GM19324 (cell line): ENCODE results near the gene SPATA21.
A peak's percentile ranks its signal among the peaks of the same experiment; 100 is the strongest.

Experiments used
- ATAC-seq: cut with Tn5 transposase; IDR thresholded peaks from one replicate; pipeline ENCODE4 v1.9.1; 2021; ENCODE audit warnings: mild to moderate bottlenecking, moderate library complexity; ENCODE audit not compliant: unreplicated experiment, low FRiP score

The SPATA21 gene

GRCh38 chr1:16451841-16452528 lies 14.8 kb upstream of the SPATA21 start:
- ATAC-seq = no peak

GRCh38 chr1:16450863-16451481 lies 13.7 kb upstream of the SPATA21 start:
- no peak for ATAC-seq

DNA sequence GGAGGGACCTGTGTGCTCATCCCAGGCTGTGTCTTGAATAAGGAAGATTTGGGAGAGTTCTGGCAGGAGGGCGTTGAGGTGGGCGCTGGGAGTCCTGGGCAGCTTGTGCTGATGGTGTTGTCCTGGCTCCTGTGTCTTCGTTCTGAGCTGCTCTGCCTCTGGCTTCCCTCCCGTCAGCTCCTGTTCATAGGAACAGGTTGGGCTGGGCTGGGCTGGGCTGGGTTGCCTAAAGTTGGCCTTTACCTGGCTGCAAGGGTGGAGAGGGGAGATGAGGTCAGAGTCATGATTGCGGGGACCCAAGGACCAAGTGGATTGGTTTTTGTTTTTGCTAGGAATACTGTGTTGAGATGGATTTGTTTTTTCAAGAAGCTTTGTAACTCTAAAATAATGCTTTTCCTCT lies 12.4 kb upstream of the SPATA21 start:
- no peak for ATAC-seq

DNA sequence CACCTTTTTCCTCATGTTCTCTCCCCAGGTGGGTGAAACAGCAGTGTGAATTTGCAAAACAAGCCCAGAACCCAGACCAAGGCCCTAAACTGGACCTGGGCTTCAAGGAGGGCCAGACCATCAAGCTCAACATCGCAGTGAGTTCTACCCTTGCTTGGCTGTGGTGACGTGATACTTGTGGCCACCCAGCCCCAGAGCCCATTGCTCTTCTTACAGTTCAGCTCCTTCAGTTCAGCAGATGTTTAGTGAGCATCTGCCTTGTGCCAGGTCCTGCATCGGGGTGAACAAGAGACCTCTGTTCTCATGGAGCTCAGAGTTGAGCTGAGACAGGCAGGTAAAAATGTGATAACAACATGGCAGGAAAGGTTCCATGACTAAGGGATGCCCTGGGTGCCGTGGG lies 11.8 kb upstream of the SPATA21 start:
- no peak for ATAC-seq

- no peak for ATAC-seq
Observed at GRCh38 chr1:16447641-16448040, 10.4 kb upstream of the SPATA21 start.

DNA sequence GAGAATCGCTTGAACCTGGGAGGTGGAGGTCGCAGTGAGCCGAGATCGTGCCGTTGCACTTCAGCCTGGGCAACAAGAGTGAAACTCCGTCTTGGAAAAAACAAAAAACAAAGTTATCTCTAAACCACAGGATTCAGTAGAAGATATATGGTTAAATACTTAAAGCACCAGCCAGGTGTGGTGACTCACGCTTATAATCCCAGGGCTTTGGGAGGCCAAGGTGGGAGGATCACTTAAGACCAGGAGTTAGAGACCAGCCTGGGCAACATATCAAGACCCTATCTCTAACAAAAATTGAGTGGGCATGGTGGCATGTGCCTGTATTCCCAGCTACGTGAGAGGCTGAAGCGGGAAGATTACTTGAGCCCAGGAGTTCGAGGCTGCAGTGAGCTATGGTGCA lies 8.9 kb upstream of the SPATA21 start:
- no peak for ATAC-seq

DNA sequence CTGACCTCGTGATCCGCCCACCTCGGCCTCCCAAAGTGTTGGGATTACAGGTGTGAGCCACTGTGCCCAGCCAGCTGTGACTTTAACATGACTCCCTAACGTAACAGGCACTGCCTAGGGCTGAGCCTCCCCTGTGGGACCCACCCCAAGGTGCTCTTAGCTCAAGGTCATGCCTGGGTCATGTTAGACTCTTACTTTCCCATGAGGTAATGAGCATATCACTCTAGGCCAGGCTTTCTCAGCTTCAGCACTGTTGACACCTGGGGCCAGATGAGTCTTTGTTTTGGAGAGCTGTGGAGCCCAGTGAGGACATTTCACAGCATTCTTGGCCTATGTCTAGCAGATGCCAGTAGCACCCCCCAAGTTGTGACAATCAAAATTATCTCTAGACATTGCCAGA lies 7.8 kb upstream of the SPATA21 start:
- ATAC-seq = no peak

DNA sequence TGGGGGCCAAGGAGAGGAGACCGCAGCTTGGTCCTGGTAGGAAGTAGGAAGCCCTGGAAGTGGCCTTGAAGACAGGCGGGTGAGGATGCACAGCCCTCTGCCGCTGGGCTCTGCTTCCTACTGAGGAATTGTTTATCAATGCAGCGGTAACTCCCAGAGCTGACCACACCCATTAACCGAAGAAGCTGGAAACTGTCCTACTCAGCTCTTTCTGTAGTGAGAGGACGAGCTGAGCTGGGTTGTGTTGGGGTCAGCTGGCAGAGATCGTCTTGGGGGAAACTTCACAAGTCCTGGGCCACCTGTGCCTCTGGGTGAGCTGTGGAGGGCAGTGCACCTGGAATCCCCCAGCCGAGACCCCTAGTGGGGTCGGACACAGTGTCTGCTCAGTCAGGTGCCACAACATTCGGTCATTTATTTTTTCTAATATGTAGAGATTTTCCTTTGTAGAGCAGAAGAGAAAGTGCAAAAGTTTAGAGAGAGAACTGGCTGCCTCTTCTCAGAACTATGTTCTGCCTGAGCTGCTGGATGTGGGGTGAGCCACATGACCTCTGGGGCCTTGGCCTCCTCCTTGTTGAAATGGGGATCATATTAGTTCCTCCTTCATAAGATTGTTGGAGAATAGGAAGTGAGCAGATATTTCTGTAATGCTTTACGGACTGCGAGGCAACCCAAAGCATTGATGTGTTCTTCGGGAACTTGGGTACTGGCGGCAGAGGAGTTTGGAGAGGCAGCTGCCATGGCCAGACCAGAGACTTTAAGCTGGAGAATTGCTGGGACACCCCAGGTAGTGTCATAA lies 6.9 kb upstream of the SPATA21 start:
- no peak for ATAC-seq

DNA sequence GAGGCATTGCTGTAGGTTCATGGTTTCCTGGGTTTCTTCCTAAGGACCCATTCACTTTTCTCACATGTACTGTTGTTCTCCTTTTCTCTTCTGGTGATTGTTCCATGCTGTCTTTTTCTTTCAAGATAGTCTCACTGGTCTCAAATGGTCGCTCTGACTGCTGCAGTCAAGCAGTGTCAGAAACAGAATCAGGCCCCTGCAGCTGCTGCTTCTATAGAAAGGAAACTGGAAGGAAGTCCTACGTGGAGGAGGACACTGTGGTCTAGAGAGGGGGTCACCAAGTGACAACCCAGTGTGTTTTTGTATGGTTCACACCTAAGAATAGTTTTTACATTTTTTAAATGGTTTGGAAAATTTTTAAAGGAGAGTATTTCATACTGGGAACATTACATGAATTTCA lies 5.7 kb upstream of the SPATA21 start:
- ATAC-seq = no peak

DNA sequence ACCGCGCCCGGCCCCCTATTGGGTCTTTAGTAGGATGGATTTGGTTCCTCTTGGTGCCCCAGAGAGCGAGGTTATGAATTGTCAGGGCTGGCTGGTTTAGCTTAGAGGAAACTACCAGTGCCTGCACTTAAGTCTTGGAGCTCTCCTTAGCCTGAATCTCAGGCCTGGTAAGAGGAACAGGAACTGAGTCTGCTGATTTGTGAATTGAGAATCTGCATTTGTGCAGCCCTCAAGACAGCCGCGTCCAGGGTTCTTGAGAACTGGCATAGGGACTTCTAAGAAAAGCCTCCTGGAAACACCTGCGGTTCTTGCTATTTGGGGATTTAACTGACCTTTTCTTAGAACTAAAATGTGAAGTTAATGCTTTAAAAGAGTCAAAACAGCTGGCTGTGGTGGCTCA lies 5.0 kb upstream of the SPATA21 start:
- no peak for ATAC-seq

DNA sequence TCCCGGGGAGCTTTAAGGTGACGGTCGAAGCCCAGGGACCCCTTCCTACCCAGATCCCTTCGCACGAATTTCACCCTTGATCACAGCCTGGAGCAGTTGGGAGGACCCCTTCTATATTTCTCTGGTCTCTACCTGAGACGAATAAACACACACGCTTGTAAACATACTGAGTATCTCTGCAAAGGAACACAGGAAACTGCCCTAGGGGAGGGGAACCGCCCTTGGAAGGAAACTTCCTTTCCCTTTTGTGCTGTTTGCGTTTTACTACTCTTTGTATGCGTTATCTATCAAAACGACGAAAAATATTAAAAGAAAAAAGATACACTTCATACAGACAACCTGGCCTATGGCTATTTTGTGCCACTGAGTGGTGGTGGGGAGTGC lies 4.0 kb upstream of the SPATA21 start:
- no peak for ATAC-seq

GRCh38 chr1:16440470-16441281 lies 3.5 kb upstream of the SPATA21 start, which contains the start of gene NECAP2:
Gene NECAP2, plus strand, starts transcription at chr1:16440724. Its CDS starts 38 bp downstream, at chr1:16440762.
- peak; percentile 90 for ATAC-seq

- peak; percentile 14 for ATAC-seq
Observed at GRCh38 chr1:16440131-16440469, 2.9 kb upstream of the SPATA21 start.

GRCh38 chr1:16438924-16439323 lies 1.7 kb upstream of the SPATA21 start:
- no peak for ATAC-seq

GRCh38 chr1:16438516-16438915 lies 1.3 kb upstream of the SPATA21 start:
- ATAC-seq = no peak

- ATAC-seq = no peak
Observed at GRCh38 chr1:16434501-16434900, 2.7 kb downstream of the SPATA21 start.

DNA sequence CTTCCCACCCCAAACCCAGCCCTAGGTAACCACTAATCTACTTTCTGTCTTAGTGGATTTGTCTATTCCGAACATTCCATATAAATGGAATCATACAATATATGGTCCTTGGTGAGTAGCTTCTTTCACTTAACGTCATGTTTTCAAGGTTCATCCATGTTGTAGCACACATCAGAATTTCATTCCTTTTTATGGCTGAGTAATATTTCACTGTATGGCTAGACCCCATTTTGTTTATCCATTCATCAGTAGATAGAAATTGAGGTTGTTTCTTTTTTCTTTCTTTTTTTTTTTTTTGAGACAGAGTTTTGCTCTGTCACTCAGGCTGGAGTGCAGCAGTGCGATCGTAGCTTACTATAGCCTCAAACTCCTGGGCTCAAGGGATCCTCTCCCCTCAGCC lies 3.2 kb downstream of the SPATA21 start:
- no peak for ATAC-seq

GRCh38 chr1:16433030-16433429 lies 4.2 kb downstream of the SPATA21 start:
- no peak for ATAC-seq

GRCh38 chr1:16430606-16431005 lies 6.6 kb downstream of the SPATA21 start:
- ATAC-seq = no peak

DNA sequence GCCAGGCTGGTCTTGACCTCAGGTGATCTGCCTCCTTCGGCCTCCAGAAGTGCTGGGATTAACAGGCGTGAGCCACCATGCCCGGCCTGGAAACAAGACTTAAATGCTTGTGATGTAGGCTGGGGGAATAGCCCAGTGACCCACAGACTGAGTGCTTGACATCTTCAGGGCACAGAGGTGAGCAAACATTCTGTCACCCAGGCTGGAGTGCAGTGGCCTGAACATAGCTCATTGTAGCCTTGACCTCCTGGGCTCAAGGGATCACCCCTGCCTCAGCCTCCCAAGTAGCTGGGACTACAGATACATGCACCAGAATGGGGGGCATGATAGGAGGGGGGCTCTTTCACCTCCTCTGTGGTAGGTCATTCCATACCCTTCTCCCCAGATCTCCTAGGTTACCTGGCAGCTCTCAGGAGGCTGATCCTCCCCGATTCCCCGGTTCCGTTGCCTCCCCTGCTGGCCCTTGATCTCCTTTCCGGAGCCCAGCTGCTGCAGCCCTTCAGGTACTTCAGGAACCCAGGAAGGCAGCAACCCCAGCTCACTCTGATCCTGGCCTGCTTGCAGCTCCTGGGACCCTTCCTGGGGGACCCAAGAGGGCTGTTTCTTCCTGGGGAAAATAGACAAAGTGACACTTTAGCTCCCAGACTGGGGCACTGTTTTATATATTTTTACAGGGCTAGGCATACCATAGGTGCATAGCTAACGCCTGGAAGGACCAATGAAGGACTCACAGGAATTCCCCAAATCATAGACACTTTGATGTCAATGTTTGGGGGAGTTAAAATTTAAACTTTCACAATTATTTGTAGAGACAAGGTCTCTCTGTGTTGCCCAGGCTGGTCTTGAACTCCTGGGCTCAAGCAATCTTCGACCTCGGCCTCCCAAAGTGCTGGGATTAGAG lies 11.8 kb downstream of the SPATA21 start:
- ATAC-seq = no peak
